Activated CD8-positive, alpha-beta T cell treated with anti-CD3 and anti-CD28 coated beads for 36 hours (primary cell): ENCODE data around the gene ILF3. TPM values are rescaled to one million over a fixed set of nuclear protein-coding genes. Genes with fewer than 3 reads are reported as not detected.
"Not testable (repeated sequence)": the region's sequence is repeated elsewhere in the genome, so short reads cannot be mapped to it uniquely, and the experiment has no call there.

Experiments
- ATAC-seq: fragments of 200-7000 bp; cut with Tn5 transposase; one replicate; pipeline ENCODE4 v1.10.0; 2021; ENCODE audit warnings: mild to moderate bottlenecking, moderate library complexity
- CTCF ChIA-PET: fragments of 350-600 bp; sonication (Branson Sonifier 250); formaldehyde crosslinking; loops from one replicate; lab custom pipeline; 2021; ENCODE audit warnings: antibody characterized with exemption; lab: Charles Lee
- POLR2A ChIA-PET: fragments of 350-600 bp; sonication (Branson Sonifier 250); formaldehyde crosslinking; loops from one replicate; lab custom pipeline; 2021; ENCODE audit warnings: antibody characterized with exemption; lab: Charles Lee
- DNase-seq: peaks from one replicate; pipeline ENCODE4 v3.0.0-alpha.2; 2020
- H3K27ac Mint-ChIP-seq: one replicate; pipeline ENCODE4 v1.8.0; 2021; ENCODE audit warnings: mild to moderate bottlenecking, mixed read lengths
- H3K27me3 Mint-ChIP-seq: one replicate; pipeline ENCODE4 v1.8.0; 2021; ENCODE audit warnings: mixed read lengths
- H3K36me3 Mint-ChIP-seq: one replicate; pipeline ENCODE4 v1.8.0; 2021; ENCODE audit warnings: low read depth, mixed read lengths
- H3K4me1 Mint-ChIP-seq: one replicate; pipeline ENCODE4 v1.8.0; 2021; ENCODE audit warnings: low read depth, mixed read lengths
- H3K4me3 Mint-ChIP-seq: one replicate; pipeline ENCODE4 v1.8.0; 2021; ENCODE audit warnings: mild to moderate bottlenecking, moderate library complexity, mixed read lengths
- H3K9me3 Mint-ChIP-seq: one replicate; pipeline ENCODE4 v1.8.0; 2021; ENCODE audit warnings: mixed read lengths
- CTCF ChIP-seq: fragments of 200-600 bp; IDR thresholded peaks from one replicate; pipeline ENCODE4 v1.8.0; 2022; ENCODE audit warnings: antibody characterized with exemption, mild to moderate bottlenecking
- intact Hi-C: fragments of 100-400 bp; cut with micrococcal nuclease; formaldehyde crosslinking; loops from one replicate; pipeline ENCODE4 v1.10.0; 2022
- total RNA-seq, 2 experiments: library from RNA; stranded (reverse); gene quantifications; one replicate each; pipeline ENCODE4 v1.2.3, GENCODE V29; 2021

Gene ILF3
- total RNA-seq, 2 experiments from 2014 or later, result 435 to 450 TPM

- CTCF ChIA-PET, result interaction anchor here (2.0 kb wide), 1 partner anchor 31 kb away, joined by 4 read pairs; no protein-coding TSS in a partner anchor
Measured at GRCh38 chr19:10669246-10669645, 15.1 kb downstream of the ILF3 start.

GRCh38 chr19:10670182-10670581, 16.0 kb downstream of the ILF3 start:
- ATAC-seq, result no peak
- Mint-ChIP-seq H3K9me3 (no peaks in the 10 kb centered on the region), H3K27ac (no peak overlapping the region), H3K27me3 (no peaks in the 10 kb centered on the region), H3K4me3 (no peak overlapping the region), H3K4me1 (peaks cover 33% of the 10 kb centered on the region), H3K36me3 (peaks cover 44% of the 10 kb centered on the region)
- POLR2A ChIA-PET, result interaction anchor here (0.7 to 2.7 kb wide), 8 partner anchors 9 to 66 kb away, joined by 3 to 22 read pairs (median 5); no protein-coding TSS in a partner anchor
- no peak for DNase-seq
- CTCF ChIA-PET, result interaction anchor here (1.1 to 2.1 kb wide), 3 partner anchors 8 to 29 kb away, joined by 3 to 7 read pairs (median 3); no protein-coding TSS in a partner anchor
- intact Hi-C loops, result no loop called here
- no peak for TF ChIP-seq CTCF

More at GRCh38 chr19:10669246-10669645, 15.1 kb downstream of the ILF3 start:
- Mint-ChIP-seq H3K9me3 (no peaks in the 10 kb centered on the region), H3K4me3 (no peak overlapping the region), H3K27ac (peak overlapping the region; percentile 73), H3K27me3 (no peaks in the 10 kb centered on the region), H3K4me1 (peaks cover 33% of the 10 kb centered on the region), H3K36me3 (peaks cover 40% of the 10 kb centered on the region)
- no peak for ATAC-seq
- DNase-seq, result no peak
- POLR2A ChIA-PET, result interaction anchor here (0.7 to 4.3 kb wide), 3 partner anchors 10 to 14 kb away, joined by 3 to 36 read pairs (median 8); no protein-coding TSS in a partner anchor
- no peak for TF ChIP-seq CTCF
- intact Hi-C loops, result no loop called here

- Mint-ChIP-seq H3K27me3 (no peaks in the 10 kb centered on the region), H3K4me3 (no peak overlapping the region), H3K4me1 (peaks cover 30% of the 10 kb centered on the region), H3K9me3 (no peaks in the 10 kb centered on the region), H3K27ac (no peak overlapping the region), H3K36me3 (peaks cover 49% of the 10 kb centered on the region)
- no peak for TF ChIP-seq CTCF
- intact Hi-C loops, result no loop called here
- CTCF ChIA-PET, result interaction anchor here (1.1 to 2.2 kb wide), 5 partner anchors 9 to 46 kb away, joined by 3 to 7 read pairs (median 5); partner anchors contain the start of genes DNM2 and QTRT1
- DNase-seq, result no peak
- ATAC-seq, result no peak
- POLR2A ChIA-PET, result interaction anchor here (0.7 to 2.7 kb wide), 12 partner anchors 9 to 31 kb away, joined by 3 to 22 read pairs (median 4); no protein-coding TSS in a partner anchor
Measured at GRCh38 chr19:10670876-10671804, 17.0 kb downstream of the ILF3 start.

GRCh38 chr19:10671922-10672321, 17.8 kb downstream of the ILF3 start:
- CTCF ChIA-PET, result interaction anchor here (1.3 to 3.0 kb wide), 4 partner anchors 28 to 91 kb away, joined by 5 to 11 read pairs (median 8); partner anchors contain the start of genes DNM2 and QTRT1
- ATAC-seq, H3K27me3 Mint-ChIP-seq, DNase-seq, intact Hi-C loops, H3K4me3 Mint-ChIP-seq, H3K9me3 Mint-ChIP-seq, H3K27ac Mint-ChIP-seq: not testable (repeated sequence)
- Mint-ChIP-seq H3K4me1 (peaks cover 25% of the 10 kb centered on the region), H3K36me3 (peaks cover 48% of the 10 kb centered on the region)
- POLR2A ChIA-PET, result interaction anchor here (1.3 to 2.7 kb wide), 7 partner anchors 8 to 20 kb away, joined by 4 to 22 read pairs (median 11); no protein-coding TSS in a partner anchor

- ChIA-PET POLR2A (interaction anchor here (0.7 to 2.1 kb wide), 5 partner anchors 9 to 24 kb away, joined by 3 to 8 read pairs (median 3); no protein-coding TSS in a partner anchor), CTCF (interaction anchor here (1.3 to 3.0 kb wide), 2 partner anchors 42 to 94 kb away, joined by 4 to 11 read pairs; partner anchors contain the start of gene DNM2)
- H3K27ac Mint-ChIP-seq, H3K9me3 Mint-ChIP-seq, H3K4me3 Mint-ChIP-seq, H3K27me3 Mint-ChIP-seq, ATAC-seq, DNase-seq, H3K4me1 Mint-ChIP-seq, intact Hi-C loops: not testable (repeated sequence)
- peaks cover 66% of the 10 kb centered on the region for H3K36me3 Mint-ChIP-seq
Measured at GRCh38 chr19:10675214-10675613, 21.1 kb downstream of the ILF3 start.
